ENCODE measurements around the gene ASIC1.
A peak's percentile ranks its signal among the peaks of the same experiment; 100 is the strongest.

ASIC1 gene

GRCh38 chr12:50085615-50086072, 28.2 kb downstream of the ASIC1 start:
- no peak for DNase-seq (ENCODE audit: low read depth)

GRCh38 chr12:50086148-50086547, 28.8 kb downstream of the ASIC1 start:
- DNase-seq (ENCODE audit: low read depth) = no peak

- DNase-seq (ENCODE audit: low read depth) = no peak
Observed at GRCh38 chr12:50087151-50087550, 29.8 kb downstream of the ASIC1 start.

- DNase-seq (ENCODE audit: low read depth) = peak; percentile 58
Observed at GRCh38 chr12:50087995-50088394, 30.6 kb downstream of the ASIC1 start.

GRCh38 chr12:50088577-50089335, 31.4 kb downstream of the ASIC1 start:
- peak; percentile 31 for DNase-seq (ENCODE audit: low read depth)

- no peak for DNase-seq (ENCODE audit: low read depth)
Observed at GRCh38 chr12:50089730-50090129, 32.3 kb downstream of the ASIC1 start.

GRCh38 chr12:50090391-50090790, 33.0 kb downstream of the ASIC1 start:
- no peak for DNase-seq (ENCODE audit: low read depth)

- no peak for DNase-seq (ENCODE audit: low read depth)
Observed at GRCh38 chr12:50097952-50098351, 40.6 kb downstream of the ASIC1 start.

- DNase-seq (ENCODE audit: low read depth) = peak; percentile 21
Observed at GRCh38 chr12:50099302-50100008, 42.1 kb downstream of the ASIC1 start.

GRCh38 chr12:50100561-50100960, 43.2 kb downstream of the ASIC1 start:
- no peak for DNase-seq (ENCODE audit: low read depth)

GRCh38 chr12:50101663-50102062, 44.3 kb downstream of the ASIC1 start:
- peak; percentile 58 for DNase-seq (ENCODE audit: low read depth)

GRCh38 chr12:50102131-50102531, 44.7 kb downstream of the ASIC1 start:
- no peak for DNase-seq (ENCODE audit: low read depth)

- peak; percentile 23 for DNase-seq (ENCODE audit: low read depth)
Observed at GRCh38 chr12:50102646-50103309, 45.4 kb downstream of the ASIC1 start.

- DNase-seq (ENCODE audit: low read depth) = no peak
Observed at GRCh38 chr12:50103351-50103750, 46.0 kb downstream of the ASIC1 start.

GRCh38 chr12:50103767-50104321, 46.4 kb downstream of the ASIC1 start, which contains the start of gene GPD1:
GPD1 (plus strand) TSS chr12:50104008; CDS start chr12:50104051, 43 bp downstream.
- peak; percentile 12 for DNase-seq (ENCODE audit: low read depth)

- no peak for DNase-seq (ENCODE audit: low read depth)
Observed at GRCh38 chr12:50104417-50105366, 47.3 kb downstream of the ASIC1 start.

- DNase-seq (ENCODE audit: low read depth) = no peak
Observed at GRCh38 chr12:50105913-50106450, 48.6 kb downstream of the ASIC1 start.

GRCh38 chr12:50106907-50107306, 49.5 kb downstream of the ASIC1 start:
- DNase-seq (ENCODE audit: low read depth) = no peak

GRCh38 chr12:50107416-50108268, 50.2 kb downstream of the ASIC1 start:
- DNase-seq (ENCODE audit: low read depth) = no peak

GRCh38 chr12:50109319-50109718, 51.9 kb downstream of the ASIC1 start:
- DNase-seq (ENCODE audit: low read depth) = no peak
